ENCODE results near the gene HEATR9. TPM values are rescaled to one million over a fixed set of nuclear protein-coding genes. Genes with fewer than 3 reads are reported as not detected.

Gene HEATR9
- total RNA-seq, 1 experiment from 2014 or later, result not detected

DNA sequence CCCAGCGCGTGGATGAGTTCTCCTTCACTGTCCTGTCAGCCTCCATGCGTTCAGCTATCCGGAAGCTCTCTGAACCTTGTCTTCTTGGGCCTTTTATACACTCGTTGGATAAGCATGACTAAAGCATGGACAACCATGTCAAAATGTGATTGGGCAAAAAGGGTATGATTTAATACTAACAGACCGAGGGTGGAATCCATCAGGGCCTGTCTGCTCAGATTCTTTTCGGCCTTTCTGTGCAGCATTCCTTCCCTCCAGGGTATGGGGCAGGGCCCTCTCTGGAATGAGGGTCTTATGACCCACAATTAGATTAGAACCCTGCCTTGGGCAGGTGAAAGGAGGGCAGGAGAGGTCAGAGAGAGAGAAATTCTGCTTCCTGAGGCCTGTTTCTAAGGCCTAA, 25.5 kb upstream of the HEATR9 start:
- no peak for DNase-seq (ENCODE audit: low read depth)

DNA sequence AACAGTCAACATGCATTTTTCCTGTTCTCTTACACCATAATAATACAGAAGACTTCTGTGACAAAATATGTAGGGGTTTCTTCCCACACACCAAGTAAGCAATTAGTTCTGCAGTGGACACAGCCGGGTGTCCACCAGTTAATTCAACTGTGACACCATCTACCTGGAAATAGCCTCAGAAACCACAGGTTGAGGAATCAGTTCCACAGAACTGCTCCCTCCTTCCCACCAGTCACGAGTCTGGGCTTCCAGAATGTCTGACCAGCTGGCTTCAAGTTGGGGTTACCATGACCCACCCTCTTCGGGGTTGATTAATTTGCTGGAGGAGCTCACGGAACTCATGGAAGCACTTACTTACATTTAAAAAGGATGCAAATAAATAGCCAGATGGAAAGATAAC, 25.1 kb upstream of the HEATR9 start:
- DNase-seq (ENCODE audit: low read depth), result no peak

DNA sequence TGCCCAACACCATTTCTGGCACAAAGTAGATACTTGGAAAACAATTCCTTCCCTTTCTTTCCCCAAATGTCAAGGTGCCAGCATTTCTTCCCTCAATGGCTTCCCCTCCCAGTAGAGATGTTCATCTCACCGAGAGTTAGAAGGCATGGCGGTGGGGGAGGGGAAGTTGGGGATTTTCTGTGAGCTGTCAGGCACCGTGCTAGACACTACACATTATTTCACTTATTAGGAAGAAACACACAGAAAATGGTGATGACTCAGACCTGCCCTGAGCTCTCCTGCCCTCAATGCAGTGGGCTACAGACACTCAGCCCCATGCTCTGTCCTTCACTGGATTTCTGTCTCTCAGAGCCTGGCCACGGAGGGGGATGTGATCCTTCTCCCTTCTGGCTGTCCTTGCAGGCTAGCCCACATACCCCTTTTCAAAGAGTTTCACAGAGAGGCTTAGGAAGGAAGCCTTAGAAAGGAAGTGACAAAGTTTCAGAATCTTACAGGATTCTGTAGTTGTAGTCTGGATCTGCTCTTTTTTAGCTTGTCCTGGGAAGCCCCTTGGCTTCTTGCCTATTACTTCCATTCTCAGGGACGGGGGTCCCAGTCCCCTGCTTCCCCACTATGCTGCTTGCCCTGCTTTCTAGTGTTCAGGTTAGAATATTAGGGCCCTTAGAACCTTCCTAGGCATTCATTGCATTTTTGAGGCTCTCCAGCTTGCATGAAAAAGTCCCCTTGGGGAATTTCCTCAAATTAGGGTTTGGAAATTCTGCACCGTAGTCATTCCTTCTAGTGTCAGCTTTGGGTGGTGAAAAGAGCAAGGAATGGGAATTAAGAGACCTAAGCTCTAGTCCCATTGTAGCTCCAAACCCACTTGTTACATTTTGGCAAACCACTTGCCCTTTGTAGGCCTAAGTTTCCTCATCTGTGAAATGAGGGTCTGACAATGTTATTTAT, 23.7 kb upstream of the HEATR9 start:
- peak; percentile 29 for DNase-seq (ENCODE audit: low read depth)

DNA sequence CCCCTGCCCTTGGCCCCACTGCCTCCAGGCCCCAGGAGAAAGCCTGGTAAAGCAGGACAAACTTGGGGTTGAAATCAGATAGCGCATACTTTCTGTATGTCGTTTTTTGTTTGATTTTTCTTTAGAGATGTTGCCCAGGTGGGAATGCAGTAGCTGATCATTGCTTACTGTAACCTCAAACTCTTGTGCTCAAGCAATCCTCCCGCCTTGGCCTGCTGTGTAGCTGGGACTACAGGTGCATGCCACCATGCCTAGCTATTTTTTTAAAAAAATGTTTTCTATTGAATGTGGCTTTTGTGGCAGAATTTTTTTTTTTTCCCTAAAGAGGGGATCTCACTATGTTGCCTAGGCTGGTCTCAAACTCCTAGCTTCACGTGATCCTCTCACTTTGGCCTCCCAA, 22.6 kb upstream of the HEATR9 start:
- no peak for DNase-seq (ENCODE audit: low read depth)

DNA sequence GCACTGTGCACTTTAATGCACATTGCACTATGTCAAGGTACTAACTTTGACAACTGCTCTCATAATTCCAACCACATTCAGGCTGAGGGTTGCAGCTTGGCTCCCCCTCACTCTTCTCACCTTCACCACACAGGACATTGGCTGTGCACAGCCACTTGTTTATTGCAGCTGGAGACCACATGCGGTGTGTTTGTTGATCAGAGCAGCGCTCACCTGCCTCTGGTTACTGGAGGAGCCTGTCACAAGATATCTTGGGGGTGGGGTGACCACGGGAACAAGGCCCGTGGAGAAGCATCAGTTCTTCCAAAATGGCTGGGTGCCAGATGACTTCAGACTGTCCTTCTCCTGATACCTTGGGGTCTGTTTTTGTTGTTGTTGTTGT, 22.1 kb upstream of the HEATR9 start:
- peak; percentile 19 for DNase-seq (ENCODE audit: low read depth)

DNA sequence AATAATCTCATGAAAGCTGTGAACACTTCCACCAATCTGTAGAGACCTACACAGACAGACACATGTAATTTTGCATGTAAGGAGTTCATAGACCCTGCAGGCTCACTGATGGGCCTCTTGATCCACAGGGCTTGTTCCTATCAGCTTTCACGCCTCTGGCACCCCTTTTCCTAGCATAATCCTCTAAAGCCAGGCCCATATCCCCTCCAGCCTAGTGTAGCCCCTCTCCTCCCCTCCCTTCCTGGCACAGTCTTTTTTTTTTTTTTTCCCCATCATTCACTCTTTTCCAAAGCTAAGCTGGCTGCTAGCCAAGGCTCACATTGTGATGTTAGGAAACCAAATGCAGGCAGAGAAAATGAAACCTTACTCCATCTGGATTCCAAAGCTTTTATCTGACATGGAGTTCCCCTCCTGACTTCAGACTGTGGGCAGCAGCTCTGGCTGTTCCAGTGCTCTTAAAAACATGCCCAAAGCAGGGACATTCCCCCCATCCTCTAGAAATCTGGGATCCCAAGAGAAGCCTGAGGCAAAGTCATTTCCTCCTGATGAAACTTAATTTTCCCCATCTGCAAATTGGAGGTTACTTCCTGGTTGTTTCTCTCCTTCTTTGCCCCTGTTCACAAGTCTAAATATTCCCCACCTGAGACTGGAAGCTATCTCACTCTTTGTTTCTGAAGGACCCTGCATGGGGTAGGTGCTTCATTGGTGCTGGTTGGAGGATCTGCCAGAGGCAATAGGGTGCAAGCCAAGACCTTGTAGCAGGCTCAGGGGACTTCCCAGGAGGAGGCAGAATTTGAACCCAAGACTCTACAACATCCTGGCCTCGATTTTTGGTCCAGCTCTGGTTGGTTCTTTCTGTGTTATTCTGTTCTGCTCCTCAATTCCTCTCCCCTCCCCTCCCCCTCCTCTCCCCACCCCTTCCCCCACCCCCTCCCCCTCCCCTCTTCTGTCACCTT, 21.4 kb upstream of the HEATR9 start:
- DNase-seq (ENCODE audit: low read depth), result peak; percentile 74

DNA sequence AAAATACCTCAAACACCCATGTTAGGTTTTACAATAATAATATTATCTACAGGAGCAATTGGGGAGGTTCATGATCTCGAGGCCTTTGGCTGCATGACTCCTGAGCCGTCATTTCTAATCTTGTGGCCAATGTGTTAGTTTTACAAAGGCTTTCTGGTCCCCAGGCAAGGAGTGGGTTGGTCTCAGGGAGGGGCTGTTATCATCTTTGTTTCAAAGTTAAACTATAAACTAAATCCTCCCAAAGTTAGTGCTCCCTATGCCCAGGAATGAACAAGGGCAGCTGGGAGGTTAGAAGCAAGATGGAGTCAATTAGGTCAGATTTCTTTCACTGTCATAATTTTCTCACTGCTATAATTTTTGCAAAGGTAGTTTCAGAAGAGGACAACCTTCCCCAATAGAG, 20.6 kb upstream of the HEATR9 start:
- DNase-seq (ENCODE audit: low read depth), result no peak

DNA sequence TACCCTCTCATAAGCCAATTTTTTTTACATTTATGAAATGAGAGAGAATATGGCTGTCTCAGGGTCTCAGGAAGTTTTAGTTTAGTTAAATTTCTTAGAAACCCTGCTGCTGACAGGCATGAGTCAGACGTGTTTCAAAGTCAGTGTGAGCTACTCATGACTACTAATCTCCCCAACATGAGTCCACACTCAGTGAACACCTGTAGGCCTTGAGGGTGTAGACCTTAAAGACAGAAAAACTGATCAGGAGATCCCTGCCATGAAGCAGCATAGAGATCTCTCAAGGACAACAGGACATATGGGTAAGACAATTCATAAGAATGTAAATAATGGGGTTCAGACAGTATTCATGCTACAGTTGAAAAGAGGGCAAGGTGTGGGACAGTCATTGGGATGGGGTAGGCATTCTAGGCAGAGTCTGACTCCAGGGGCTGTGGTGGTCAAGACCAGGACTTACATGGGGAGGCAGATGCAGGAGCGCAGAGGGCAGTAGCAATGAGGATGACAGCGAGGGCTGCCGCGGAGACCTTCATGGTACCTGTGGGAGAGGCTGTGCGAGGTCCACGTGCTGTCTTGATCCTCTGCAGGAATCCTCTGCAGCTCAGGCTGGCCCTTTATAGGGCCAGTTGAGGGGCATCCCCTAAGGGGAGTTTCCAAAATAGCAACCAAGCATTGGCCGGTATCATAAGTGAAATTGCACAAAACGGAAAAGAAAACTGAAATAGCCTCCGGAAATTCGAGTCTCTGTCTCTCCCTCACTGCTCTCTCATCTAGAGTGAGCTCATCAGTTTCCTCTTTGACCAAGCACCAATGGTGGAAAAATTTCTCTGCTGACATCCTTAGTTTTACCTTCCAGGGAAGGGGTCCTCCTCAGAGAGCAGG, 11.3 kb upstream of the HEATR9 start, which contains the start of gene CCL5:
TSS of gene CCL5 (minus strand) at position 588 of the 882 bp plus-strand sequence.
- DNase-seq (ENCODE audit: low read depth), result peak; percentile 40

DNA sequence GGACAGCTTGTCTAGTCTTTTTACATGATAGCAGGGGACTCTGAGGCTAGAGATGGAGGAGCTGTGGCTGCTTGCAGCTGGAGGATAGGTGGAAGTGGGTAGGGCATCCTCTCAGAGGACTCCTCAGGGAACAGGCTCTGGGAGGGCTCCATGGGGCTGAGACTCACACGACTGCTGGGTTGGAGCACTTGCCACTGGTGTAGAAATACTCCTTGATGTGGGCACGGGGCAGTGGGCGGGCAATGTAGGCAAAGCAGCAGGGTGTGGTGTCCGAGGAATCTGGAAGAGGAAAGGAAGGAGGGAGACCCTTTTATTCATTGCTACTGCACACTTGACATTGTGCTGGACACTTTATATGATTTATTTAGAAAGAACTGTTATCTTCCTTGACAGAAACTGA, 9.7 kb upstream of the HEATR9 start:
- DNase-seq (ENCODE audit: low read depth), result no peak

DNA sequence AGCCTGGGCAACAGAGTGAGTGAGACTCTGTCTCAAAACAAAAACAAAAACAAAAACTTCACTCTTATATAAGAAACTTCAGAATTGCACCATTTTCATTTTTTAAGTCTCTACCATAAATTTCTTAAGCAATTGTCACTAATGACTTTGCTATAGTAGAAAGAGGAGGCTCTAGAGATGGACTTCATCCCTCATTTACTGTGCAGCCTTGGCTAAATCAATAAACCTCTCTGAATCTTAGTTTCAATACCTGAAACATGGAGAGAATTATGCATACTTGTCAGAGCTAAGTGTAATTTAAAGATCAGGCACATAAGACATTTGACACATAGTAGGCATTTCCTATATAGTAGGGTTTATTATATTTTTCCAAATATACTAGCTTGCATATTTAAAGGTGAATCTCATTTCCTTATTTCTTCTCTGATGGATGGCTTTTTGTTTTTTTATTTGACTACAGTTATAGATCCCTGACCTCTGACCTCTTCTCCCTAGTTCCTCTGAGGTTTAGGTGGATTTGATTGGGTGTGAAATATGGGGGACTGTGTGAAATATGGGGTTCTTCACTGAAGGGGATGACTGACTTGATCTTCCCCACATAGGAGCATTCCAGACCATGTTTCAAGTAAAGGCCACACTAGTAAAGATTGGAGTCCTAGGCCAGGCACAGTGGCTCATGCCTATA, 8.8 kb upstream of the HEATR9 start:
- DNase-seq (ENCODE audit: low read depth), result no peak

DNA sequence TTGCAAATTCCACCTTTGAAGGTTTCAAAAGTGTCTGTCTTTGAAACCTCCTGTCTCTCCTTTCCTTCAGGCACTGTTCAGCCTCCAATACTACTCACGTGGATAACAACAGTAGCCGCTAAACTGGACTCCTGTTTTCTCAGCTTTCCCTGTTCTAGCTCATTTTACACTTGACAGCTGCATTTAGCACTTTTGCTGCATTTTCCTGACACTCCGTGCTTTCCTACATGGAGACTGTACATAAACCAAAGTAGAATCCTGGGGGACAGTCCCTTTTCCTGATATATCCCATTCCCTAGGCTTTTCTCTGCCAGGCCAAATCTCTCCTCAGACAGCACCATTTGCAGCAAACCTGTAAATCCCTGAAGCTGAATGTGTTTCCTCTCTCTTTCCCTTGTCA, 7.8 kb upstream of the HEATR9 start:
- no peak for DNase-seq (ENCODE audit: low read depth)

DNA sequence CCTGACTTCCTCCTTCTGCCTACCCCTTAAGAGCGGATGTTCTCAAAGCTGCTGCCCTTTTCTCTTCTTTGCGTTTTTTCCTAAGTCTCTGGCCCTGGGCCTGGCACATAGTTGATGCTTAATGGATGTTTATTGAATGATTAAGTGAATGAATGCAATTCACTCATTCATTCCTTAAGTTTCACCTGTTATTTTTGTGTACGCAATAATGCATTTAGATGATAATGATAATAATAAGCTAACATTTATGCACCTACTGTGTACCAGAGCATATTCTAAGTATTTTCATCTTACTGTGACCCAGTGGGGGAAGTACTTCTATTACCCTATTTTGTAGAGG, 7.1 kb upstream of the HEATR9 start:
- DNase-seq (ENCODE audit: low read depth), result no peak

DNA sequence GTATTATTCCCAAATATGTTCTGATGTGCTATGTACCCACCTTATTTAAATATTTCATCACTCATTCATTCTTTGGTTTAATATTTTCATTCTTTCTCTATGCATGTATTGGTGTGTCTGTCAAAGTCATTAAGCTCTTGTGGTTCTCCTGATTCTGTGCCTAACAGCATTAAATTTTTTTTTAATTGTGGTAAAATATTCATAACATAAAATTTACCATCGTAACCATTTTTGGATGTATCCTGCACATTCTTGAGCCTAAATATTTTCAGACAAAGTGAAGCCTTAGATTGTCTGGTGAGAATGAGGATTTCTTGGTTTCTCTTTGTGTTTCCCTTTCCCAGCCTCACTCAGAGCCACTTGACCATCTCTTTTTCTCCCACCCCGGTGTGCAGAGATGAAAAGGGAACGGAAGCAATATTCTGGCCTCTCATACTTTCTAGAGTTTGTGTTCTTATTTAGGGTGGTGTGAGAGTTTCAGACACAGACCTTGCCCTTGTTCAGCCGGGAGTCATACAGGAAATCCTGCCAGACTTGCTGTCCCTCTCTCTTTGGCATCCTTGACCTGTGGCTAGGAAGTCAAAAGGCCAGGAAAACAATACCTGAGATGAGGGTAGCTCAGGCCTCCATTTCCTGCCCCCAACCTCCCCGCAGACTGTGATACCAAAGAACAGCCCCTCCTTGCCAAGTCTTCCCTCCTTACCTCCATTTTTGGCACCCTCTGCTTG, 6.5 kb upstream of the HEATR9 start:
- no peak for DNase-seq (ENCODE audit: low read depth)

DNA sequence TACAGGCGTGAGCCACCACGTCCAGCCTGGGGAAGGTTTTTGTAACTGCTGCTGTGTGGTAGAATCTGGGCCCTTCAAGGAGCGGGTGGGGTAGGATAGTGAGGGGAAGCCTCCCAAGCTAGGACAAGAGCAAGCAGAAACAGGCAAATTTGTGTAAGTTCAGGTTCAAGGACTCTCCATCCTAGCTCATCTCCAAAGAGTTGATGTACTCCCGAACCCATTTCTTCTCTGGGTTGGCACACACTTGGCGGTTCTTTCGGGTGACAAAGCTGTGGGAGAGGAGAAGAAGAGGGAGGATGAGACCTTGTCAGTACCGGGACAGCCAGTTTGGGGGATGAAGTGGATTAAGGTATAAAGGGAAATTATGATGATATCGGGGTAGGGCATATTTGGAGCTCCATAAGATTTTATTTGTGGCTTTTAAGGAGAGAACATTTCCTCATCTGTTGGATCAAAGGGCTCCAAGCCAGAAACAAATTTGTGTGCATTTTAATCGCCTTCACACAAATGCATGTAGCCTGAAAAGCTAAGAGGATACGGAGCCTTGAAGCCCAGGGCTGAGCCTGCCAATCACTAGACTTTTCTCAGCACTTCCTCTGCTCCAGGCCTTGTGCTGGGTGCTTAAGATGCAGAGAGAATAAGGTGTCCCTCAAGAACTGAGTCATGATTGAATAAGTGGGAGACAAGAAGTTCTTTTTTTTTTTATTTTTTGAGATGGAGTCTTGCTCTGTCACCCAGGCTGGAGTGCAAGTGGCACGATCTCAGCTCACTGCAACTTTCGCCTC, 3.7 kb upstream of the HEATR9 start:
- no peak for DNase-seq (ENCODE audit: low read depth)

DNA sequence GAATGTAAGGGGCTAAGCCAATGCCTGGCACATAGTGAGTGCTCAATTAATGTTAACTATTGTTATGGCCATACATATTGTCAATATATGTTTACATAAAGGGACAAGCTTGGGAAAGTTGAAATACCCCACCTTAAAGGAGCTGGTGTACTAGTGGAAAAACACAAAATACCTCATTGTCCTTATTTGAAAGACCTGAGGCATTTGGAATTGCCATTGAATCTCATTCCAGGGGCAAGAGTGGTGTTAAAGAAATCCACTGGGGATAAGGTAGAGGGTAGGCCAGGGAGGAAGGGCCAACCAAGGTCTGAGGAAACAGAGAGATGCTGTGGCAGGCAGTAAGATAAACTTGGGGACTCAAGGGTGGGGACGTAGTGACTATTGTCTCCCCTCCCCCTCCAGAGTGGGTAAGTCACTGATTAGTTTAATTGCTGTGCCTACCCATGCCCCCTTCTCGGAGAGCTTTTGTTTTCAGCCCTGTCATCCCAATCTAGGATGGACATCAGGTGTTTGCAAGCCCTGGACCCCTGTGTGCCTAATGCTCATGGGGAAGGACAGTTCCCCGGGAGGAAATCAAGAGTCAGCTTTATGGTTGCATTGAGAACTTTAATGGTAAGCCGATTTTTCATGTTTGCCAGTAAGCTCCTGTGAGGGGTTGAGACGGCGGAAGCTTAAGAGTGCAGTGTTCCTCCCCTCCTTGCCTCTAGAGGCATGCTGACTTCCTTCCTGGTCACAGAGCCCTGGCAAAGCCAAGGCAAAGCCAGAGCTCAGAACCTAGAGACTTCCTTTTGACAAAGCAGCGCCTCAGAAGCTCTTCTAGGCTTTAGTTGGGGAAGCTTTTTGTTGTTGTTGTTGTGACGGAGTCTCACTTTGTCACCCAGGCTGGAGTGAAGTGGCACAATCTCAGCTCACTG, 2.5 kb upstream of the HEATR9 start:
- DNase-seq (ENCODE audit: low read depth), result no peak

DNA sequence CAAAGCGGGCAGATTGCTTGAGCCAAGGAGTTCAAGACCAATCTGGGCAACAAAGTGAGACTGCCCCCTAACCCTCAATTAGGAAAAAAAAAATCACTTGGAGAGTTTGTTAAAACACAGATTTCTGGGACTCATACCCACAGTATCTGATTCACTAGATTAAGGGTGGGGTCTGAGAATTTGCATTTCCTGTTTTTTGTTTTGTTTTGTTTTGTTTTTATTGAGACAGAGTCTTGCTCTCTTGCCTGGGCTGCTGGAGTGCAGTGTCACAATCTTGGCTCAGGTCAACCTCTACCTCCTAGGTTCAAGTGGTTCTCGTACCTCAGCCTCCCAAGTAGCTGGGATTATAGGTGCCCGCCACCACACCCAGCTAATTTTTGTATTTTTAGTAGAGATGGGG, 1.1 kb downstream of the HEATR9 start:
- DNase-seq (ENCODE audit: low read depth), result no peak

DNA sequence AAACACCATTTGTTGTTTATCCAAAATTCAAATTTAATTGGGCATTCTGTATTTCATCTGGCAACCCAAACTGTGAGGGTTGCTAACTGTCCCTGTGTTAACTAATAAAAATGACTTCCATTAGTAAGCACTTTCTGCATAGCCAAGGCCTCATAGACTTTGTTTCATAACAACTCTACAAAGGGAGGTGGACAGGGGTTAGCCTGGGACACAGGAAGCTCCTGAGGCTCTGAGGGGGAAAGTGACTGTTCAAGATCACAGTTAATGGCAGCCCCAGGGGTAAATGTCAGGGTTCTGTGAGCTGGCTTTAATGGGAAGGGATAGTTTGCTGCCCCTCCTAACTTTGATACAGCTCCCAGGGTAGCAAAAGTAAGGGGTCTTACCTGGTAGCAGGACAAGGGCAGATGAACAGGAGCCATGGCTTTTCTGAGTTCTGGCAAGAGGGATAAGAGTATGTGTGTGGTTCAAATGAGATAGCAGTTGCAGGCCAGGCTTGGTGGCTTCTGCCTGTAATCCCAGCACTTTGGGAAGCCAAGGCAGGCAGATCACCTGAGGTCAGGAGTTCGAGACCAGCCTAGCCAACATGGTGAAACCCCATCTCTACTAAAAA, 2.2 kb downstream of the HEATR9 start:
- peak; percentile 72 for DNase-seq (ENCODE audit: low read depth)

All from M059J (cell line).